Large intestine (tissue), 3 donors: ENCODE results near the gene MRPL4. TPM values are rescaled to one million over a fixed set of nuclear protein-coding genes. Genes with fewer than 3 reads are reported as not detected.
A peak's percentile ranks its signal among the peaks of the same experiment; 100 is the strongest.
"Not testable (repeated sequence)": the region's sequence is repeated elsewhere in the genome, so short reads cannot be mapped to it uniquely, and the experiment has no call there.

ENCODE experiments used
- DNase-seq, 2 donors: peaks; one replicate each; pipeline versions ENCODE4 v3.0.0 to v3.0.0-alpha.2; 2013
- H3K27ac ChIP-seq: one replicate; pipeline ENCODE4 v1.5.1; 2013; ENCODE audit warnings: low read length
- H3K27me3 ChIP-seq: 2 replicates; pipeline ENCODE4 v1.6.1; 2013; ENCODE audit warnings: low read length; ENCODE audit not compliant: control insufficient read depth, insufficient read depth
- H3K36me3 ChIP-seq: 2 replicates; pipeline ENCODE4 v1.6.1; 2013; ENCODE audit warnings: low read length; ENCODE audit not compliant: control insufficient read depth, insufficient read depth
- H3K4me1 ChIP-seq: one replicate; pipeline ENCODE4 v1.6.1; 2013; ENCODE audit warnings: low read length; ENCODE audit not compliant: control insufficient read depth, insufficient read depth
- H3K4me3 ChIP-seq: one replicate; pipeline ENCODE4 v1.5.1; 2013; ENCODE audit warnings: low read length
- H3K9me3 ChIP-seq: one replicate; pipeline ENCODE4 v1.6.1; 2013; ENCODE audit warnings: mild to moderate bottlenecking, low read depth, low read length, moderate library complexity; ENCODE audit not compliant: control insufficient read depth
- WGBS: methylation state at CpG from one replicate; pipeline ENCODE4 v1.1.5; 2013; ENCODE audit warnings: low lambda C conversion rate; ENCODE audit not compliant: insufficient coverage; 5-methylcytosine and 5-hydroxymethylcytosine counted together
- polyA plus RNA-seq: library from polyadenylated mRNA; unstranded; fragments of 120-200 nt; gene quantifications from one replicate; pipeline ENCODE4 v1.2.1, GENCODE V29; 2013

MRPL4 gene
- polyA plus RNA-seq, 1 donor: 37.2 TPM

- WGBS: no CpG with 5 or more reads among the region's 11 CpGs
- not testable (repeated sequence) for DNase-seq, H3K4me1 ChIP-seq, H3K27ac ChIP-seq, H3K27me3 ChIP-seq, H3K36me3 ChIP-seq, H3K4me3 ChIP-seq, H3K9me3 ChIP-seq
These were observed 10.1 kb upstream of the MRPL4 start for GRCh38 chr19:10241826-10242449.

- no peaks in the 10 kb centered on the region for H3K4me1 ChIP-seq
- H3K36me3 ChIP-seq: no peaks in the 10 kb centered on the region
- H3K27me3 ChIP-seq: no peaks in the 10 kb centered on the region
- H3K27ac ChIP-seq: no peak overlapping the region
- no peak overlapping the region for H3K4me3 ChIP-seq
- WGBS: no CpG with 5 or more reads among the region's 7 CpGs
- H3K9me3 ChIP-seq: no peaks in the 10 kb centered on the region
- DNase-seq: no peak
These were observed 8.4 kb upstream of the MRPL4 start for GRCh38 chr19:10243606-10244005.

GRCh38 chr19:10245189-10245939 is 6.7 kb upstream of the MRPL4 start:
- Histone ChIP-seq H3K36me3 (no peaks in the 10 kb centered on the region), H3K4me1 (no peaks in the 10 kb centered on the region), H3K27ac (no peak overlapping the region), H3K27me3 (no peaks in the 10 kb centered on the region), H3K4me3 (no peak overlapping the region), H3K9me3 (no peaks in the 10 kb centered on the region)
- DNase-seq: no peak
- WGBS: 43% methylated on average over 1 of the region's 9 CpGs

- Histone ChIP-seq H3K27me3 (no peaks in the 10 kb centered on the region), H3K27ac (no peak overlapping the region), H3K4me1 (peaks cover 2% of the 10 kb centered on the region), H3K36me3 (no peaks in the 10 kb centered on the region), H3K9me3 (no peaks in the 10 kb centered on the region), H3K4me3 (no peak overlapping the region)
- no peak for DNase-seq
- WGBS: no CpG with 5 or more reads among the region's 6 CpGs
These were observed 5.5 kb upstream of the MRPL4 start for GRCh38 chr19:10246511-10246910.

- H3K4me1 ChIP-seq: peaks cover 6% of the 10 kb centered on the region
- H3K27me3 ChIP-seq: no peaks in the 10 kb centered on the region
- peaks cover 24% of the 10 kb centered on the region for H3K36me3 ChIP-seq
- no peak for DNase-seq
- WGBS: no CpG with 5 or more reads among the region's 8 CpGs
- H3K4me3 ChIP-seq: peak overlapping the region; percentile 100
- no peaks in the 10 kb centered on the region for H3K9me3 ChIP-seq
- peak overlapping the region; percentile 73 for H3K27ac ChIP-seq
These were observed 693 bp downstream of the MRPL4 start for GRCh38 chr19:10252707-10253106.

GRCh38 chr19:10254244-10254643 is 2.2 kb downstream of the MRPL4 start:
- Histone ChIP-seq H3K27ac (no peak overlapping the region), H3K4me1 (peaks cover 6% of the 10 kb centered on the region), H3K27me3 (no peaks in the 10 kb centered on the region), H3K4me3 (no peak overlapping the region), H3K36me3 (peaks cover 36% of the 10 kb centered on the region), H3K9me3 (no peaks in the 10 kb centered on the region)
- no CpG with 5 or more reads among the region's 3 CpGs for WGBS
- no peak for DNase-seq

GRCh38 chr19:10255358-10255757 is 3.3 kb downstream of the MRPL4 start:
- Histone ChIP-seq H3K36me3 (peaks cover 36% of the 10 kb centered on the region), H3K4me1 (peaks cover 6% of the 10 kb centered on the region)
- WGBS: no CpG with 5 or more reads among the region's 2 CpGs

GRCh38 chr19:10256551-10256950 is 4.5 kb downstream of the MRPL4 start:
- H3K9me3 ChIP-seq: no peaks in the 10 kb centered on the region
- WGBS: no CpG with 5 or more reads among the region's 18 CpGs
- H3K36me3 ChIP-seq: peaks cover 36% of the 10 kb centered on the region
- no peaks in the 10 kb centered on the region for H3K27me3 ChIP-seq
- no peak overlapping the region for H3K4me3 ChIP-seq
- no peak overlapping the region for H3K27ac ChIP-seq
- peaks cover 4% of the 10 kb centered on the region for H3K4me1 ChIP-seq
- no peak for DNase-seq

More at GRCh38 chr19:10255358-10255757, 3.3 kb downstream of the MRPL4 start:
- Histone ChIP-seq H3K27me3 (no peaks in the 10 kb centered on the region), H3K9me3 (no peaks in the 10 kb centered on the region), H3K27ac (no peak overlapping the region), H3K4me3 (no peak overlapping the region)
- DNase-seq: no peak

- DNase-seq: no peak
- Histone ChIP-seq H3K27ac (no peak overlapping the region), H3K36me3 (peaks cover 36% of the 10 kb centered on the region), H3K9me3 (no peaks in the 10 kb centered on the region), H3K4me3 (no peak overlapping the region), H3K27me3 (no peaks in the 10 kb centered on the region), H3K4me1 (peaks cover 4% of the 10 kb centered on the region)
- WGBS: no CpG with 5 or more reads among the region's 9 CpGs
These were observed 5.1 kb downstream of the MRPL4 start for GRCh38 chr19:10256970-10257615.

GRCh38 chr19:10258080-10258710 is 6.2 kb downstream of the MRPL4 start:
- Histone ChIP-seq H3K27me3 (no peaks in the 10 kb centered on the region), H3K9me3 (no peaks in the 10 kb centered on the region), H3K4me1 (no peaks in the 10 kb centered on the region), H3K36me3 (peaks cover 36% of the 10 kb centered on the region), H3K4me3 (no peak overlapping the region), H3K27ac (no peak overlapping the region)
- no CpG with 5 or more reads among the region's 18 CpGs for WGBS
- DNase-seq: no peak
